Limb (tissue), 2 donors: Measurements from ENCODE around the gene RASSF10.

Source experiments
- DNase-seq, 2 donors: peaks; one replicate each; pipeline ENCODE4 v3.0.0-alpha.2; 2016; ENCODE audit errors: extremely low spot score in 2 of 2

The RASSF10 gene

DNA sequence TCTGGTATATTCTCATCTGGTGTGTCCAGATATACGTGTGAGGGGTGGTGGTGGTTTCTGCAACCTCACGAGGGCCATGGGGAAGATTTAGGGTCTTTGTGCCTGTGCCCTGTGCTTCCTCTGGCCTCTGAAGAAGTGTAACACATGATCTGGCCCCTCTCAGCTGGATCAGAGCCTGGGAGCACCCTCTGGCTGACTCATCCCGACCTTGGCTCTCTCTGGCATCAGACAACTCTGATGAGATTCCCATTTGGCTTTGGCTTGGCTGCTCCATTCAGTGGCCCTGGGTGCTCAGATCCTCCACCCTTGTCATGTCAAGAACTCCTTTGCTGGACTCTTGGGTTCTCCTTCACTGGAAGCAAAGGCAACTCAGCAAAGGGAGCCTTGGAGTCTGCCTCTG, 45.2 kb downstream of the RASSF10 start:
- DNase-seq = no peak

DNA sequence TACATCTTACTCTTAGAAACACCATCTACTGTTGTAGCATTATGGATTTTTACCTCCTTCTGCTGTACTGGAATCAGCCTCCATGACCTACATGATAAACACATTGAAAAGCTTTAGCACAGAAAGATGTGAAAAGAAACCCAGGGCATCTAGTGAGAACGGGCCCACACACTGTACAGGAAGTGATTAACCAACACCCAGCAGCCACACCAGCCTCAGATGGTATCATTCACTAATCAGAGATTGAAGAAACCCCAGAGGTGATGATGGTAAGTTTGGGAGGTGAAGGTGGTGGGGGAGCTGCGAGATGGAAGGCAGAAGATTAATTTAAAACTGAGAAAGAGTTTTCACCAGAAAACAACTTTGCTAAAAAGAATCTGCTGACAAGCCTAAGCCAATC, 46.1 kb downstream of the RASSF10 start:
- no peak for DNase-seq

DNA sequence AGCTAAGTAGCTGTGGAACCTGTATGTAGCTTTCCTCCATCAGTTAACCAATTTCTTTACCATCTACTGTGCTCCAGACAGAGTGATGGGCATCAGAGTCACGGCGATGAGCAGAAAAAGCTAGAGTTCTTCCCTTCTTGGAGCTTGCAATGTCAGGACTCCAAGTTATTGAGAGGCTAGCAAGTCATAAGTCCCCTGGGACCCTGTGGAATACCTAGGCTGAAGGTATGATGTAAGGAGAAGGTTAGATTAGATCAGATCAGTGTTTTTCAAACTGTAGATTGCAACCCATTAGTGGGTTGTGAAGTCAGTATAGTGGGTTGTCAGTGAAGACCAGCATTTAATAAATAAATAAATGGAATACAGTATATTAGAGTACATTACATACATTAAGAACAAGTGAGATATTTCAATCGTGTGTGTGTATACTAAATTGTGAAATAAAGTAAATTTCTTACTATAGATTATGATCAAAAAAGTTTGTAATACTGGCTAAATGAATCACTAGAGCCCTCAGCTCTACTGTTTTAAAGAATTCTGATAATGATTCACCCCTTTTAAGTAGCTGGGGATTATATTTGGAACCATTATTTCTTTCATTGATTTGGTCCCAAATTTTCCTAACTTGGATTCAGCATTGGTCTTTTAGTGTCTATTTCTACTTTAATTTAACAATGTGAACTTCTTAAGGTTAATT, 52.3 kb downstream of the RASSF10 start:
- DNase-seq = no peak
